ENCODE results near the gene MS4A15.
"Not testable (repeated sequence)": the region's sequence is repeated elsewhere in the genome, so short reads cannot be mapped to it uniquely, and the experiment has no call there.

The MS4A15 gene

DNA sequence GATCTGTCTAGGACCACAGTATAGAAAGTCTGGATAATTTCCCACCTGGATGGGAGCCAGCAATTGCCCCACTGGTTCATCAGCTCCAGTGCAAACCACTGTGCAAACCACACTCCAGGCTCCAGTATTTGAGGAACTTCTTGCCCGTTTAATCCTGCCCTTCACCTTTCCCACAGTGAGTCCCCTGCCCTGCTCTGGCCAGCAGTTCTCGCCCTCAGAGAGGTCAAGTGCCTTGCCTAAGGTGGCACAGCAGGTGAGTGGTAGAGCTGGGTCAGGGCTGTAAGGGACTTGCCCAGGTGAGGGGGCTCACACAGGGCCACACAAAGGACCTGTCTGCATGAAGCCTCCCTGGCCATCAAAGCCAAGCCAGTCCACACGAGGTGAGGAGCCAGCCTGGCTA lies 52.6 kb downstream of the MS4A15 start:
- no peak for DNase-seq (ENCODE audit: low read depth)

DNA sequence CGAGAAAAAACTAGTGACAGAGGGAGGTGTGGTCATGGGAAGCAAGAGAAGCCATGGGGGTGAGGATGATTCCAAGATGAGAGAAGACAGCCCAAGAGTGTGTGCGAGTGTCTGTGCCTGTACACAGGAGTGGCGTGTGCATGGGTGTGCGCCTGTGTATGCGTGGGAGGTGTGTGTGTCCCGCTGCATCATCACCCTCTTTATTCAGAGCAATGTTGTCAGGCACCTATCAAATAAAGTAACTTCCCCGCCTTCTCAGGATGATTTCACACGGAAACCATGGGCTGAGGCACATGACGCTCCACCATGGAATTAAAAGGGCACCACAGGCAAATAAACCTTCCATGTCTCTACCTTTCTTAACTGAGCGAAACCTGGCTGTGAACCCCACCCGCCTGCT lies 53.0 kb downstream of the MS4A15 start:
- no peak for DNase-seq (ENCODE audit: low read depth)

GRCh38 chr11:60810151-60810550 lies 53.5 kb downstream of the MS4A15 start:
- DNase-seq (ENCODE audit: low read depth) = no peak

DNA sequence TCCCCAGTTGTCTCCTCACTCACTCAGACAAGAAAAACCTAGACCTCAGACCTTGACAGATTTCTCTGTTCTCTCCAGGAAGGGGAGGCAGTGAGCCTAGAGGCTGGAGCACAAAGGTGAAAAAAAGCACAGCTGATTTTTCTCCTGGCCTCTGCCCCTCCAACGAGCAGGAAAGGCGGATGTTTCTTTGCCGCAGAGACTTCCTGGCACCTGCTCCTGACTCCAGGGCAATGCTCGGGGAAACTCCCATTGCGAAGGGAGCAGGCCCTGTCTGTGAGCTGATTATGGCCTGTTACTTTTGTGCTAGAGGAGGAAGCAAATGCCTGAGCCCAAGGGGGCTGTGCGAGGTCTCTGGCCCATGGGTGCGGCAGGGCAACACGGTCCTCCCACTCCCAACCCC lies 53.9 kb downstream of the MS4A15 start:
- no peak for DNase-seq (ENCODE audit: low read depth)

- DNase-seq (ENCODE audit: low read depth) = no peak
Observed at GRCh38 chr11:60813324-60813723, 56.7 kb downstream of the MS4A15 start.

GRCh38 chr11:60814112-60814511 lies 57.4 kb downstream of the MS4A15 start:
- DNase-seq (ENCODE audit: low read depth) = no peak

DNA sequence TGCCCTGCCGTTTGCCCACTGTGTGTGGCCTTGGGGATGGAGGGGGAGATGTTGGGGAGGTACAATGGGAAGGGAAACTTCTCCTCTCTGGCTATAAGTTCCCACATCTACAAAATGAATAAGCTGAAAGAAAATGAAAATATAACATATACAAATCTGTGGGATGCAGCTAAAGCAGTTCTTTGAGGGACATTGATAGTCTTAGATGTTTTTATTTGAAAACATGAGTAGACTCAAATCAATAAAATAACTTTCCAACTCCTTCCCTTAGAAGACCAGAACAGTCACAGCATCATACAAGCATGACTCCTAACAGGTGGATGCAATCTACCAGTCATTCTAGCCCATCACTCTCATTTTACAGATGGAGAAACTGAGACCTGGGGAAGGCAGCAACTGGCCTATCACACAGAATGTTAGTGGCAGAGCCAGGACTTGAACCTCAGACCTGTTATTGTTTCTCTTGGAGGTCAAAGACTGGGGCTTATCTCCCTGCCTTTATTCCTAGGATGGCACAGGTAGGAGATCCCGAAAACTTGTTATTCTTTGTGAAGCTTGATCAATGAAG lies 60.0 kb downstream of the MS4A15 start:
- no peak for DNase-seq (ENCODE audit: low read depth)

- DNase-seq (ENCODE audit: low read depth) = no peak
Observed at GRCh38 chr11:60818057-60818456, 61.4 kb downstream of the MS4A15 start.

DNA sequence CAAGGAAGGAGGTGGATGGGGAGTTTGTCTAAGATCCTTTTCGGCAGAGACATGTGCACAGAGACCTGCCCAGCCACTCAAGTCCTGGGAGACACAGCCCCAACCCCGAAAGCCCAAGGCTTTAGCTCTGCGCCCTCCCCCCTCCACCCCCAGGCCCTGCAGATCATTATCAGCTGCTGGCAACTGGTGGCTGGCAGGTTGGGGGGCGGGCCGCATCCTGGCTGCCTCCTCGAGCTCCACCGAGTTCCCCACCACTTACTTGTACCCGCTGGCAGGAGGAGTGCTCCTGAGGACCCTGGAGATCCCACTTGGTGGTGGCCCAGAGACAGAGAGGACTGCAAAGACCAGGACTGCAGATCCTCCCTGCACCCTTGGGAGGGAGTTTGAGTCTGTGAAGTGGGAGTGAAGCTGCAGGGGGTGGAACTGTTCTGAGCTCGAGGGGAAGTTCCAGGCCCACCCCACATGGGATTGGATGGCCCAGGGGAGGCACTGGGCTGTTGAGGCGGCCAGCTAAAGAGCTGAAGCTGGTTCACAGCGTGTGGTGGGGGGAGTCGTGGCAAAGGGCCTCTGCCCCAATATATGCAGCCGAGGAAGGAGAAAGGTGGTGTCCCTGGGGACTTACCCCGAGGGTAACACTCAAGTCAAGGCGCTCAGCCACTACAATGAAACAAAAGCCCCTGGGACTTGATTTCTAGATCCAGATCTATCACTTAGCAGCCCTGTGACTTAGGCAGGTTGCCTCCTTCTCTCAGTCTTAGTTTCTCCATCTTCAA lies 65.3 kb downstream of the MS4A15 start:
- no peak for DNase-seq (ENCODE audit: low read depth)

DNA sequence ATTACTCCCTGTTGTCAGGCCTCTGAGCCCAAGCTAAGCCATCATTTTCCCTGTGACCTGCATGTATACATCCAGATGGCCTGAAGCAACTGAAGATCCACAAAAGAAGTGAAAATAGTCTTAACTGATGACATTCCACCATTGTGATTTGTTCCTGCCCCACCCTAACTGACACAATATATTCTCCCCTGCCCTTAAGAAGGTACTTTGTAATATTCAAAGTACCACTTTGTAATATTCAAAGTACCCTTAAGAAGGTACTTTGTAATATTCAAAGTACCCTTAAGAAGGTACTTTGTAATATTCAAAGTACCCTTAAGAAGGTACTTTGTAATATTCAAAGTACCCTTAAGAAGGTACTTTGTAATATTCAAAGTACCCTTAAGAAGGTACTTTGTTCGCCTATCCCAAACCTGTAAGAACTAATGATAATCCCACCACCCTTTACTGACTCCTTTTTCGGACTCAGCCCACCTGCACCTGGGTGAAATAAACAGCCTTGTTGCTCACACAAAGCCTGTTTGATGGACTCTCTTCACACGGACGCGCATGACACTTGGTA lies 67.2 kb downstream of the MS4A15 start:
- DNase-seq (ENCODE audit: low read depth) = not testable (repeated sequence)

DNA sequence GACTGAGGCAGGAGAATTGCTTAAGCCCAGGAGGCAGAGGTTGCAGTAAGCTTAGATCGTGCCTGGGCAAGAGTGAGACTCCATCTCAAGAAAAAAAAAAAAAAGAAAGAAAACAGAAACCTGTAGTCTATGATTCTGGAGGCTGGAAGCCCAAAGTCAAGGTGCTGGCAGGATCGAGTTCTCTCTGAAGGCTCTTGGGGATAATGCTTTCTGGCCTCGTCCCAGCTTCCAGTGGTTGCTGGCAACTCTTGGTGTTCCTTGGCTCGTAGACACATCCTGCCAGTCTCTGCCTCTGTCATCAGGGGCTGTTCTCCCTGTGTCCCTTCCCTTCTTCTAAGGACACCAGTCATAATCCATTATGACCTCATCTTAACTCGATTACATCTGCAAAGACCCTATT lies 68.5 kb downstream of the MS4A15 start:
- no peak for DNase-seq (ENCODE audit: low read depth)

DNA sequence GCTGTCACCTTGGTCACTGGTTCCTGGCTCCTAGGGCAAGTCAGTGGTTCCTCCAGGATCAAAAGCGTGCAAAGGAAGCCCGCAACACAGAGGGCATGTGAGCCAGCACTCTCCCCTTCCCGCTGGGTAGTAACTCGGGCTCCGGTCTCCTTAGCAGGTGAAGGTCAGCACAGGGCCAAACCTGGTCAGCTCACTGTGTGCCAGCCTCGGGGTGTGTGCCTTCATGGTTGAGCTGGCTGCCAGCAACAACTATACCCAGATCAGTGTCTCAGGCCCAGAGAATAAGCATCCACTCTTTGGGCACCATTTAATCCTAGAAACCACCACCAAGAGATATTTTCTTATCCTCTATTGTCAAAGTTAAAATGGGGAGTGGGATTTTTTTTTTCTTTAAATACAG lies 69.1 kb downstream of the MS4A15 start:
- no peak for DNase-seq (ENCODE audit: low read depth)

All from activated T-helper 1 cell treated with Interleukin-2 at 50 U/mL for 16 hours (primary cell).